GM06990 (cell line): ENCODE data around the gene MCCC2.
"Not testable (repeated sequence)": the region's sequence is repeated elsewhere in the genome, so short reads cannot be mapped to it uniquely, and the experiment has no call there.

Experiments
- DNase-seq: peaks from one replicate; pipeline ENCODE4 v3.0.0-alpha.2; 2011; ENCODE audit not compliant: insufficient read length; ENCODE audit errors: extremely low read depth
- H3K27me3 ChIP-seq: replicated peaks from 2 replicates; pipeline ENCODE4 v1.6.0; 2011; ENCODE audit warnings: low read length; ENCODE audit not compliant: control insufficient read depth, insufficient read depth
- H3K36me3 ChIP-seq: 2 replicates; pipeline ENCODE4 v1.5.1; 2011; ENCODE audit warnings: low read length; ENCODE audit not compliant: control insufficient read depth, insufficient read depth
- H3K4me3 ChIP-seq: replicated peaks from 2 replicates; pipeline ENCODE4 v1.5.1; 2011; ENCODE audit warnings: low read depth, mild to moderate bottlenecking, control low read depth, low read length
- TF ChIP-seq, protein P1 (sequence below): IDR thresholded peaks from 2 replicates; pipeline ENCODE4 v1.5.1; 2011; ENCODE audit warnings: low read length, control low read depth, mild to moderate bottlenecking, inconsistent platforms; ENCODE audit not compliant: insufficient read depth, poor library complexity, severe bottlenecking

Gene MCCC2

DNA sequence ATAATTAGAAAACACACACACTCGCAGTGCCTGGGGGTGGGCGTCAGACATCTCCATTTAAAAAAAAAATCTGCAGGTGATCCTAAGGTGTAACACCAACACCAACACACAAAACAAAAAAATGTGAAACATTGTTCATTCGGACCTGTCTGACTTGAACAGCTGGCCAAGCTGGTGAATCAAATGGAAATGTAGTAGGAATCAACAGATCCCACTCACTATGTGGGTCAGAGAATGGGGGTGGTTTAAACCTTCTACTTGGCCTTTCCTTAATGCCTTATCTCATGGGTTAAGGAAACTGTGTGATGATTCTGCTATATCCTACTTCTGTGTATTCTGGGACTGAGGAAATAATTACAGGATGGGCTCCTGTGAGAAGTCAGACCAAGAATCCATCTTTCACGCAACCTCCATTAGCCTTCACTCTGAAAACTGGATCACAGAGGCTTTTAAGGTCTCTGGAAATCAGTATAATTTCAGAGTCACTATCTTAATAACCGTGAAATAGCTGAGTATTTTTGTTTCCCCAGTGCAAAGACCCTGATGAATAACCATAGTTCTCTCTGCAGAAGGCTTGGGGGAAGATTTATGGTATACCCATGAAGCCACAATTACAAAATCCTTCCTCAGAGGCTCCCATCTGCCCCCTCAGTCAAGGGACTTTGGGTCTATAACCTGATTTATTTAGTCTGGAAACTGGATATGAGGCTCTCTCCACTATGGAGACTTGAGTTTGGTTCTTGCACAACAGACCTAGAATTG lies 17.2 kb upstream of the MCCC2 start:
- DNase-seq = no peak
- H3K36me3 ChIP-seq = peaks cover 4% of the 10 kb centered on the region
- TF ChIP-seq, protein P1, sequence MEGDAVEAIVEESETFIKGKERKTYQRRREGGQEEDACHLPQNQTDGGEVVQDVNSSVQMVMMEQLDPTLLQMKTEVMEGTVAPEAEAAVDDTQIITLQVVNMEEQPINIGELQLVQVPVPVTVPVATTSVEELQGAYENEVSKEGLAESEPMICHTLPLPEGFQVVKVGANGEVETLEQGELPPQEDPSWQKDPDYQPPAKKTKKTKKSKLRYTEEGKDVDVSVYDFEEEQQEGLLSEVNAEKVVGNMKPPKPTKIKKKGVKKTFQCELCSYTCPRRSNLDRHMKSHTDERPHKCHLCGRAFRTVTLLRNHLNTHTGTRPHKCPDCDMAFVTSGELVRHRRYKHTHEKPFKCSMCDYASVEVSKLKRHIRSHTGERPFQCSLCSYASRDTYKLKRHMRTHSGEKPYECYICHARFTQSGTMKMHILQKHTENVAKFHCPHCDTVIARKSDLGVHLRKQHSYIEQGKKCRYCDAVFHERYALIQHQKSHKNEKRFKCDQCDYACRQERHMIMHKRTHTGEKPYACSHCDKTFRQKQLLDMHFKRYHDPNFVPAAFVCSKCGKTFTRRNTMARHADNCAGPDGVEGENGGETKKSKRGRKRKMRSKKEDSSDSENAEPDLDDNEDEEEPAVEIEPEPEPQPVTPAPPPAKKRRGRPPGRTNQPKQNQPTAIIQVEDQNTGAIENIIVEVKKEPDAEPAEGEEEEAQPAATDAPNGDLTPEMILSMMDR = no peak
- no peak overlapping the region for H3K4me3 ChIP-seq
- no peaks in the 10 kb centered on the region for H3K27me3 ChIP-seq

DNA sequence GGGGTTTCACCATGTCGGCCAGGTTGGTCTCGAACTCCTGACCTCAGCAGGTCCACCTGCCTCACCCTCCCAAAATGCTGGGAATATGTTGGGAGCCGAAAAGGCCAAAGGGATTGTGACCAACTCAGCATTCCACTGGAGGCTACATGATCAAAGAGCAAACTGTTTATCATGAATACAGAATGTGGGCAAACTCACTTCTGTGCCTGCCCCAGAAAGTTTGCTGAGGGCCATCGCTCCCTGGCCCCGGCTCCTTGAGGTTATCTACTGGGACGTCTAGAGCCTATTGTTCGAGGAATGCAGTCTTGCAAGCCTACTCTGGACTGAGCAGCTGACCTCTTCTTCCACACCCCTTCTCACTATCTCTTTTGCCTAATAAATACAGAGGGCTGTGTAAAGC lies 15.3 kb upstream of the MCCC2 start:
- not testable (repeated sequence) for H3K27me3 ChIP-seq, H3K4me3 ChIP-seq, H3K36me3 ChIP-seq, DNase-seq

DNA sequence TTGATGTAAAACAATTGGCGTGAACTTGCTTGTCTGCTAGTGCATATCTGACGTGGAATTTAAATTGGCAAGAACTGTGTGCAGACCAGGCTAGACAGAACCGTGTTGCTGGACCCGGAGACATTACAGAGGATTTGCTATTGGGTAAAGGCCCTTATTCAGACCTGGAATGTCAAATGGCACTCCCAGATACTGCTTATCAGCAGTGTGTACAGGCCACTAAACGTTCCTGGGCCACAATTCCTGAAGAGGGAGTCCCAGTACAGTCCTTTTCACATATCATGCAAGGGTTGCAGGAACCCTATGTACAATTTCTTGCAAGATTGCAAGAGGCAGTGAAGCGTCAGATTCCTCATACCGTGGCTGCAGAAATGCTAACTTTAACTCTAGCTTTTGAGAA lies 13.5 kb upstream of the MCCC2 start:
- Histone ChIP-seq H3K27me3 (no peaks in the 10 kb centered on the region), H3K4me3 (no peak overlapping the region), H3K36me3 (no peaks in the 10 kb centered on the region; the same call in 1 of the 2 replicates)
- no peak for DNase-seq
- TF ChIP-seq, protein P1 = no peak

DNA sequence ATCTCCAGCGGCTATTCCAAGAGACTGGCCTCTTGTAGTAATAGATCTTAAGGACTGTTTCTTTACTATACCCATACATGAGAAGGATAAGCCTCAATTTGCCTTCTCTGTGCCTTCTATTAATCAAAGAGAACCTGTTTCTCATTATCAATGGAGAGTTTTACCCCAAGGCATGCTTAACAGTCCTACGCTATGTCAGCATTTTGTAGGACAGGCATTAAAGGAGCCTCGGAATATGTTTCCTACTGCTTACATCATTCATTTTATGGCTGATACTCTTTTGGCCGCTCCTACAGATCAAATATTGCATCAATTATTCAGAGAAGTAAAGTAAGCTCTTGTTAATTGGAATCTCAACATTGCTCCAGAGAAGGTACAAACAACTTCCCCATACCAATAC lies 11.6 kb upstream of the MCCC2 start:
- H3K4me3 ChIP-seq, H3K27me3 ChIP-seq: not testable (repeated sequence)

DNA sequence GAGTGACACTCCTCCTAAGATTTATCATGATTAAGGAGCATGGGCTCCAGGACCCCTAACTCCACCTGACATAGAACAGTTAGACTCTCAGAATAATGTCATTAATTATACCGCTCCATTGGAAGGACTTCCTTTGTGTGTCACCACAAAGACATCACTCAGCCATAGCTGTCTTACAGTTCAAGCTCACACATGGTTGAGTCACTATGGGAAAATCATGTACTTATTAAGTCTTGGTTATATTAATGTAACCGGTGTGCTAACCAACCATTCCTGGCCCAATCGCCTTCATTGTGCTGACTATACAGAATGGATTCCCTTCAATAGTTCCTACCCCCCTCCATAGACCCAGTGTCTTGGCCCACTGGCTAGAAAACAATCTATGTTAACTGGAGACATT lies 10.9 kb upstream of the MCCC2 start:
- DNase-seq = no peak
- Histone ChIP-seq H3K36me3 (no peaks in the 10 kb centered on the region; the same call in 1 of the 2 replicates), H3K27me3 (no peaks in the 10 kb centered on the region), H3K4me3 (no peak overlapping the region)
- TF ChIP-seq, protein P1 = no peak

More for the DNA sequence above, 11.6 kb upstream of the MCCC2 start:
- not testable (repeated sequence) for DNase-seq, H3K36me3 ChIP-seq

DNA sequence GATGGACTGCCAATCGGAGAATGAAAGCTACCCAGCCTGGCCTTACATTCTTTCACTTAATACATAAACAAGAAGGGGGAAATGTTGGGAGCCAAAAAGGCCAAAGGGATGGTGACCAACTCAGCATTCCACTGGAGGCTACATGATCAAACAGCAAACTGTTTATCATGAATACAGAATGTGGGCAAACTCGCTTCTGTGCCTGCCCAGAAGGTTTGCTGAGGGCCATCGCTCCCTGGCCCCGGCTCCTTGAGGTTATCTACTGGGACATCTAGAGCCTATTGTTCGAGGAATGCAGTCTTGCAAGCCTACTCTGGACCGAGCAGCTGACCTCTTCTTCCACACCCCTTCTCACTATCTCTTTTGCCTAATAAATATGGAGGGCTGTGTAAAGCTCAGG lies 9.3 kb upstream of the MCCC2 start:
- H3K36me3 ChIP-seq, H3K27me3 ChIP-seq, H3K4me3 ChIP-seq, DNase-seq: not testable (repeated sequence)

DNA sequence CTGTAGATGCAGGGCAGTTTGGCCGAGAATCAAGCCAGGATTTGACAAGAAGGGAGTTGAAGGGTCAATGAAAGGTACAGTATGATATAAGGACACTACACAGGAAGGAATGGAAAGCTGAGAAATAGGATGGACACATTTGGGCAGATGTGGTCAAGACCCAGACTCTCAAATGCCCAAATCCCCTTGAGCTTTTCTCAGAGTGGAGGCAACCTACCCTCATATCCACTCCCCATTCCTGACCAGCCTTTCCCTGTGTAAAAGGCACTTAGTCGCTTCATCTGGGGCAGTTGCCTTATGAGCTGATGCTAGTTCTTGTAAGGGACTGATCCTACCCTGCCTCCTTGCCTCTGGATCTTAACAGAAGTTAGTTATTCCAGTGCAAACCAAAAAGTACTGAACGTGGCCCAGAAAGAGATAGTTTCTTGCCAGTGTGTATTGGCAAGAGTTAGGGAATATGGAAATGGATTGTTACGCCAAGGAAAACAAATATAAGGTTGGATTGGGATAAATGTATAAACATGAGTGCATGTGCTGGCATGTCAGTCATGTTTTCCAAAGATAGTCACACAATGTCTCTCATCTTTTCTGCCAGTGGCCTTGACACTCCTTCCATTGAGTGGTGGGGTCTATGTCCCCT lies 4.1 kb upstream of the MCCC2 start:
- Histone ChIP-seq H3K27me3 (no peaks in the 10 kb centered on the region), H3K36me3 (no peaks in the 10 kb centered on the region), H3K4me3 (no peak overlapping the region)
- TF ChIP-seq, protein P1 = no peak
- DNase-seq = no peak
